DND-41 (cell line): ENCODE data around the gene OR10AD1.

Experiments used
- CTCF ChIP-seq: IDR thresholded peaks from 2 replicates; pipeline ENCODE4 v1.5.1; 2012; ENCODE audit warnings: borderline replicate concordance, low read length, moderate library complexity, mild to moderate bottlenecking; ENCODE audit not compliant: poor library complexity, severe bottlenecking; ENCODE audit errors: extremely low read depth
- EZH2 ChIP-seq: IDR thresholded peaks from 3 replicates; pipeline ENCODE4 v1.6.1; 2012; ENCODE audit warnings: borderline replicate concordance, low read depth, mild to moderate bottlenecking, moderate library complexity, low read length, inconsistent platforms; ENCODE audit not compliant: severe bottlenecking

GRCh38 chr12:48164451-48164850, 38.6 kb downstream of the OR10AD1 start:
- TF ChIP-seq CTCF = no peak
- no peak for TF ChIP-seq EZH2
